ENCODE results near the gene SLC25A13.

- TF ChIP-seq CTCF (IDR thresholded peaks at IDR 0.05), result no peak
- TF ChIP-seq, protein P1, sequence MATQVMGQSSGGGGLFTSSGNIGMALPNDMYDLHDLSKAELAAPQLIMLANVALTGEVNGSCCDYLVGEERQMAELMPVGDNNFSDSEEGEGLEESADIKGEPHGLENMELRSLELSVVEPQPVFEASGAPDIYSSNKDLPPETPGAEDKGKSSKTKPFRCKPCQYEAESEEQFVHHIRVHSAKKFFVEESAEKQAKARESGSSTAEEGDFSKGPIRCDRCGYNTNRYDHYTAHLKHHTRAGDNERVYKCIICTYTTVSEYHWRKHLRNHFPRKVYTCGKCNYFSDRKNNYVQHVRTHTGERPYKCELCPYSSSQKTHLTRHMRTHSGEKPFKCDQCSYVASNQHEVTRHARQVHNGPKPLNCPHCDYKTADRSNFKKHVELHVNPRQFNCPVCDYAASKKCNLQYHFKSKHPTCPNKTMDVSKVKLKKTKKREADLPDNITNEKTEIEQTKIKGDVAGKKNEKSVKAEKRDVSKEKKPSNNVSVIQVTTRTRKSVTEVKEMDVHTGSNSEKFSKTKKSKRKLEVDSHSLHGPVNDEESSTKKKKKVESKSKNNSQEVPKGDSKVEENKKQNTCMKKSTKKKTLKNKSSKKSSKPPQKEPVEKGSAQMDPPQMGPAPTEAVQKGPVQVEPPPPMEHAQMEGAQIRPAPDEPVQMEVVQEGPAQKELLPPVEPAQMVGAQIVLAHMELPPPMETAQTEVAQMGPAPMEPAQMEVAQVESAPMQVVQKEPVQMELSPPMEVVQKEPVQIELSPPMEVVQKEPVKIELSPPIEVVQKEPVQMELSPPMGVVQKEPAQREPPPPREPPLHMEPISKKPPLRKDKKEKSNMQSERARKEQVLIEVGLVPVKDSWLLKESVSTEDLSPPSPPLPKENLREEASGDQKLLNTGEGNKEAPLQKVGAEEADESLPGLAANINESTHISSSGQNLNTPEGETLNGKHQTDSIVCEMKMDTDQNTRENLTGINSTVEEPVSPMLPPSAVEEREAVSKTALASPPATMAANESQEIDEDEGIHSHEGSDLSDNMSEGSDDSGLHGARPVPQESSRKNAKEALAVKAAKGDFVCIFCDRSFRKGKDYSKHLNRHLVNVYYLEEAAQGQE (IDR thresholded peaks at IDR 0.05; ENCODE audit: low read depth, low read length), result no peak
- TF ChIP-seq USF2 (IDR thresholded peaks at IDR 0.05; ENCODE audit: borderline replicate concordance, low read depth, low read length), result no peak
- TF ChIP-seq POLR2AphosphoS5 (IDR thresholded peaks at IDR 0.05; ENCODE audit: low read depth, low read length), result no peak
- no peak for TF ChIP-seq SMC3 (IDR thresholded peaks at IDR 0.05; ENCODE audit: low read depth, low read length)
- no peak for TF ChIP-seq RFX5 (IDR thresholded peaks at IDR 0.05; ENCODE audit: low read length)
- no peak for TF ChIP-seq PBX3 (IDR thresholded peaks at IDR 0.05)
- TF ChIP-seq EZH2phosphoT487 (IDR thresholded peaks at IDR 0.05; ENCODE audit: borderline replicate concordance, low read depth), result no peak
- TF ChIP-seq RCOR1 (IDR thresholded peaks at IDR 0.05; ENCODE audit: low read length), result no peak
- TF ChIP-seq MXI1 (IDR thresholded peaks at IDR 0.05; ENCODE audit: low read depth, low read length), result no peak
- TF ChIP-seq GATA2 (CRISPR knock-in tag; IDR thresholded peaks at IDR 0.05), result no peak
- no peak for TF ChIP-seq CHD2 (IDR thresholded peaks at IDR 0.05; ENCODE audit: low read length, partially characterized antibody)
- TF ChIP-seq FOXM1 (IDR thresholded peaks at IDR 0.05; ENCODE audit: low read depth), result no peak
- TF ChIP-seq MAX (IDR thresholded peaks at IDR 0.05; ENCODE audit: low read depth), result no peak
These were observed 125.2 kb downstream of the SLC25A13 start for GRCh38 chr7:96196676-96197075.
